ENCODE measurements around the gene SLC66A2. TPM values are rescaled to one million over a fixed set of nuclear protein-coding genes. Genes with fewer than 3 reads are reported as not detected.
"Not testable (repeated sequence)": the region's sequence is repeated elsewhere in the genome, so short reads cannot be mapped to it uniquely, and the experiment has no call there.

SLC66A2 gene
- total RNA-seq, 1 donor from 2014 or later = 52.9 TPM

DNA sequence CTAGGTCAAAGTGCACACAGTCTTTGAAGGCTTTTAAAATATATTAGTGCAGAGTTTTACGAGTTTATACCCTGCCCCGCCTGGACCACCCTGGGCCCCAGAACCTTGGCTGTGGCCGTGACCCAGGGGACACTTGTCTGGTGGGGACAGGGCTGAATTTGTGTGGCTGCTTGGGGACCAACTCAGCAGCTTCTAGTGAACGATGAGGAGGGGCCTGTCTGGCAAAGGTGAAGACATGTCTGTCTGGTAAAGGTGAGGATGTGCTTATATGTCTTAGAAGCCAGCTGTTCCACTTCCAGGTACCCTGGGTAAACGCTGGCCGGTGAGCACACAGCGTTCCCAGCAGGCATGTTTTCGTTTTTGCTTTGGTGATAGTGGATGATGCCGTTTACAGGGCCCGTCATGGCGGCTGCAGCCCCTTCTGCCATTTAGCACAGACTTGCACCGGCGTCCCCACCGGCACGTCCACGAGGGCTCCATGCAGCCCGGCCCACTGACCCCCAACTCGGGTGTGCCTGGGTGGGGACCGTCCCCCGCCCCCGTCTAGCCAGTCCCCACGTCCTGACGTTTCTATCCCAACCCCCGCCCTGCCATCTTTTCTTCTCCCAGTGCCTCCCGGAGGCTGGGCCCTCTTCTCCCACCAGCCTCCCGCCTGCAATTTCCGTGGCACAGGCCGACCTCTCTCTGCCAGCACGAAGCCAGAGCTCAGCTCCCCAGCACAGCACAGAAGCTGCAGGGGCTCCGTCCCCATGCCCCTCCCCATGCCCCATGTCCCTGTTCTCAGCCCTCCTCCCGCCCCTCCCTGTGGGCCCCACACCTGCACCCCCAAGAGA lies 67.8 kb downstream of the SLC66A2 start:
- H3K27me3 ChIP-seq = no peaks in the 10 kb centered on the region
- H3K9me3 ChIP-seq = peaks cover 0 to 13% of the 10 kb centered on the region in 2 donors
- no peak overlapping the region for H3K4me3 ChIP-seq
- DNase-seq (ENCODE audit: low spot score in 2 of 2) = peak in 1 of 2 donors; percentile 41
- no peak overlapping the region for H3K27ac ChIP-seq
- no peaks in the 10 kb centered on the region for H3K4me1 ChIP-seq
- TF ChIP-seq, protein P1, sequence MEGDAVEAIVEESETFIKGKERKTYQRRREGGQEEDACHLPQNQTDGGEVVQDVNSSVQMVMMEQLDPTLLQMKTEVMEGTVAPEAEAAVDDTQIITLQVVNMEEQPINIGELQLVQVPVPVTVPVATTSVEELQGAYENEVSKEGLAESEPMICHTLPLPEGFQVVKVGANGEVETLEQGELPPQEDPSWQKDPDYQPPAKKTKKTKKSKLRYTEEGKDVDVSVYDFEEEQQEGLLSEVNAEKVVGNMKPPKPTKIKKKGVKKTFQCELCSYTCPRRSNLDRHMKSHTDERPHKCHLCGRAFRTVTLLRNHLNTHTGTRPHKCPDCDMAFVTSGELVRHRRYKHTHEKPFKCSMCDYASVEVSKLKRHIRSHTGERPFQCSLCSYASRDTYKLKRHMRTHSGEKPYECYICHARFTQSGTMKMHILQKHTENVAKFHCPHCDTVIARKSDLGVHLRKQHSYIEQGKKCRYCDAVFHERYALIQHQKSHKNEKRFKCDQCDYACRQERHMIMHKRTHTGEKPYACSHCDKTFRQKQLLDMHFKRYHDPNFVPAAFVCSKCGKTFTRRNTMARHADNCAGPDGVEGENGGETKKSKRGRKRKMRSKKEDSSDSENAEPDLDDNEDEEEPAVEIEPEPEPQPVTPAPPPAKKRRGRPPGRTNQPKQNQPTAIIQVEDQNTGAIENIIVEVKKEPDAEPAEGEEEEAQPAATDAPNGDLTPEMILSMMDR (IDR thresholded peaks at IDR 0.05) = no peak
- intact Hi-C loops (cut with DNase I) = no loop called here
- H3K36me3 ChIP-seq = no peaks in the 10 kb centered on the region

GRCh38 chr18:79882522-79883241 lies 68.8 kb downstream of the SLC66A2 start:
- Histone ChIP-seq H3K4me3 (no peak overlapping the region), H3K36me3 (no peaks in the 10 kb centered on the region), H3K4me1 (no peaks in the 10 kb centered on the region), H3K27ac (no peak overlapping the region), H3K9me3 (peaks cover 0 to 6% of the 10 kb centered on the region in 2 donors), H3K27me3 (no peaks in the 10 kb centered on the region)
- no peak for DNase-seq (ENCODE audit: low spot score in 2 of 2)
- intact Hi-C loops (cut with DNase I) = no loop called here
- TF ChIP-seq, protein P1 (IDR thresholded peaks at IDR 0.05) = no peak

- no peak for DNase-seq (ENCODE audit: low spot score in 2 of 2)
- no peaks in the 10 kb centered on the region for H3K27me3 ChIP-seq
- H3K36me3 ChIP-seq = no peaks in the 10 kb centered on the region
- no peak overlapping the region for H3K27ac ChIP-seq
- H3K4me1 ChIP-seq = no peaks in the 10 kb centered on the region
- H3K9me3 ChIP-seq = no peaks in the 10 kb centered on the region
- intact Hi-C loops (cut with DNase I) = no loop called here
- TF ChIP-seq, protein P1 (IDR thresholded peaks at IDR 0.05) = no peak
- no peak overlapping the region for H3K4me3 ChIP-seq
Observed at GRCh38 chr18:79881695-79882094, 69.8 kb downstream of the SLC66A2 start.

DNA sequence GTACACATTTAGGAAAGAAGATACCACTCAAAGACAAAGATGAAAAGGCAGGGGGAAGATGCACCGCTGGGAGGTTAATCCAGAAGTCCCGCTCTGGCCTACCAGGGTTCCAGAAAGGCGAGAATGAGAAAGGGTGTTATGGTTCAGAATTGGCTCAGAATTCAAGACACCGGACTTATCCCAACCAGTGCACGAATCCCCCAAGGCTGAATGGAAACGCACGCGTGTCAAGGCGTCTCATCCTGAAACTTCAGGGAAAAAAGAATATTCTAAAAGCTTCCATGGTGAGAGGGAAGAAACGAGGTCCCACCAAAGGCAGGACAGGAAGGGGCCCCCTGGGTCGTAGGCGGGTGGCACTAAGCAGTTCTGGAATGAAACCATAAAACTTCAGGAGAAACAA lies 71.9 kb downstream of the SLC66A2 start:
- Histone ChIP-seq H3K4me3 (no peak overlapping the region), H3K36me3 (no peaks in the 10 kb centered on the region), H3K4me1 (no peaks in the 10 kb centered on the region), H3K9me3 (no peaks in the 10 kb centered on the region), H3K27me3 (no peaks in the 10 kb centered on the region), H3K27ac (no peak overlapping the region)
- TF ChIP-seq, protein P1 (IDR thresholded peaks at IDR 0.05) = no peak
- intact Hi-C loops (cut with DNase I) = no loop called here
- DNase-seq (ENCODE audit: low spot score in 2 of 2) = no peak

DNA sequence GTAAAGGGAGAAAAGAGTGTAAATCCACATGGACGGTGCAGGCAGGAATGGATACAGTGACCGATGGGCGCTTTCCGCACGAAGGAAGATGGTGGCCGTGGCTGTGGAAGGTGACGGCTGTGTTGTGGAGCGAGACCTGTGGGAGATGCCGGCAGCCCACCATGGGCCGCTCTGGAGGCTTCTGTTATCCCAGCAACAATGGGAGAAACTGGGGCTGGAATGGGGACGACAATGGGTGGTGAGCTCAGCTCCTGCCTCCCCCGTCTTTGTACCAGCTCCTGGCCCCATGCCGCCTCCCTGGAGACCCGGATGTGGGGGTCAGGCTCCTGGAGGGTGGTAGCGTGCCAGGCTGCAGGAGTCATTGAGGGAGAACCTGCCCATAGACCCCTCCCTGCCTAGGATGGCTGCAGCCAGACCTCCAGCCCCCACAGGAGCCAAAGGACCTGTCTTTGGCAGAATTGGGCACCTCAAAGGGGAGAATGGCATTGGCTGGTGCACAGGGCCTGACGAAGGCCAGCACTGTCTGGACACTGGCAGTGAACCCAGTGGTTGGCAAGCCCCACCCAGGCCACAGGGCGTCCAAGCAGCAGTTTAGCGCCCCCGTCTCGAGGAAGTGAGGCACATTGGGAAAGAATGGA lies 72.6 kb downstream of the SLC66A2 start:
- Histone ChIP-seq H3K9me3 (no peaks in the 10 kb centered on the region), H3K36me3 (no peaks in the 10 kb centered on the region), H3K27me3 (no peaks in the 10 kb centered on the region), H3K4me3 (no peak overlapping the region), H3K4me1 (no peaks in the 10 kb centered on the region), H3K27ac (no peak overlapping the region)
- peak in 1 of 2 donors; percentile 55 for DNase-seq (ENCODE audit: low spot score in 2 of 2)
- intact Hi-C loops (cut with DNase I) = no loop called here
- TF ChIP-seq, protein P1 (IDR thresholded peaks at IDR 0.05) = no peak

DNA sequence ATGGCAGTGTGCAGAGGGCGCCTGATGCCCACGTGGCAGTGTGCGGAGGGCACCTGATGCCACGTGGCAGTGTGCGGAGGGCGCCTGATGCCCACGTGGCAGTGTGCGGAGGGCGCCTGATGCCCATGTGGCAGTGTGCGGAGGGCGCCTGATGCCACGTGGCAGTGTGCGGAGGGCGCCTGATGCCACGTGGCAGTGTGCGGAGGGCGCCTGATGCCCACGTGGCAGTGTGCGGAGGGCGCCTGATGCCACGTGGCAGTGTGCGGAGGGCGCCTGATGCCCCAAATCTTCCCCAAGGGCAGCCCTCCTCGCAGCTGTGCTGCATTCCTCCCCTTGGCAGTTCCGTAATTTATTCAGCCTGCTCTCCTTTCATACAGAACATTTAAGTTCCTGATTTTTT lies 73.2 kb downstream of the SLC66A2 start:
- H3K9me3 ChIP-seq; H3K27ac ChIP-seq; H3K27me3 ChIP-seq; H3K4me3 ChIP-seq; DNase-seq (ENCODE audit: low spot score in 2 of 2); H3K4me1 ChIP-seq; intact Hi-C loops (cut with DNase I); H3K36me3 ChIP-seq: not testable (repeated sequence)

All from ascending aorta (tissue), 2 donors.